HK-2 (cell line): ENCODE data around the gene TNFAIP3.
"Not testable (repeated sequence)": the region's sequence is repeated elsewhere in the genome, so short reads cannot be mapped to it uniquely, and the experiment has no call there.

Experiments
- DNase-seq: peaks from one replicate; pipeline ENCODE4 v3.0.0-alpha.2; 2018; ENCODE audit not compliant: unreplicated experiment

The TNFAIP3 gene

GRCh38 chr6:137866914-137867684, at the start of gene TNFAIP3:
Gene TNFAIP3 (plus strand): TSS chr6:137867259. CDS start chr6:137871228, 3,969 bp downstream.
- peak; percentile 92 for DNase-seq

GRCh38 chr6:137818440-137818839, 48.6 kb upstream of the TNFAIP3 start:
- DNase-seq = no peak

- DNase-seq = no peak
Measured at GRCh38 chr6:137819740-137820139, 47.3 kb upstream of the TNFAIP3 start.

- no peak for DNase-seq
Measured at GRCh38 chr6:137820425-137820824, 46.6 kb upstream of the TNFAIP3 start.

- DNase-seq = no peak
Measured at GRCh38 chr6:137820952-137821351, 46.1 kb upstream of the TNFAIP3 start.

- DNase-seq = no peak
Measured at GRCh38 chr6:137821491-137821890, 45.6 kb upstream of the TNFAIP3 start.

- no peak for DNase-seq
Measured at GRCh38 chr6:137823826-137824555, 43.1 kb upstream of the TNFAIP3 start.

GRCh38 chr6:137824556-137824879, 42.5 kb upstream of the TNFAIP3 start:
- no peak for DNase-seq

- DNase-seq = no peak
Measured at GRCh38 chr6:137824896-137825295, 42.2 kb upstream of the TNFAIP3 start.

- DNase-seq = no peak
Measured at GRCh38 chr6:137827411-137827940, 39.6 kb upstream of the TNFAIP3 start.

- DNase-seq = no peak
Measured at GRCh38 chr6:137827977-137828810, 38.9 kb upstream of the TNFAIP3 start.

GRCh38 chr6:137829641-137830083, 37.4 kb upstream of the TNFAIP3 start:
- DNase-seq = no peak

- DNase-seq = no peak
Measured at GRCh38 chr6:137830511-137830911, 36.5 kb upstream of the TNFAIP3 start.

GRCh38 chr6:137832110-137832509, 34.9 kb upstream of the TNFAIP3 start:
- DNase-seq = no peak

- DNase-seq = no peak
Measured at GRCh38 chr6:137834508-137834907, 32.6 kb upstream of the TNFAIP3 start.

GRCh38 chr6:137836788-137837187, 30.3 kb upstream of the TNFAIP3 start:
- no peak for DNase-seq

- not testable (repeated sequence) for DNase-seq
Measured at GRCh38 chr6:137838090-137838489, 29.0 kb upstream of the TNFAIP3 start.

GRCh38 chr6:137838597-137838996, 28.5 kb upstream of the TNFAIP3 start:
- not testable (repeated sequence) for DNase-seq

GRCh38 chr6:137839076-137839475, 28.0 kb upstream of the TNFAIP3 start:
- DNase-seq = no peak

GRCh38 chr6:137840252-137840651, 26.8 kb upstream of the TNFAIP3 start:
- no peak for DNase-seq

- no peak for DNase-seq
Measured at GRCh38 chr6:137843211-137843610, 23.8 kb upstream of the TNFAIP3 start.

- DNase-seq = not testable (repeated sequence)
Measured at GRCh38 chr6:137844327-137844726, 22.7 kb upstream of the TNFAIP3 start.
